ENCODE results near the gene PRRG3. TPM values are rescaled to one million over a fixed set of nuclear protein-coding genes. Genes with fewer than 3 reads are reported as not detected.
A peak's percentile ranks its signal among the peaks of the same experiment; 100 is the strongest.

PRRG3 gene
- total RNA-seq, 1 donor from 2014 or later = 0.33 TPM

DNA sequence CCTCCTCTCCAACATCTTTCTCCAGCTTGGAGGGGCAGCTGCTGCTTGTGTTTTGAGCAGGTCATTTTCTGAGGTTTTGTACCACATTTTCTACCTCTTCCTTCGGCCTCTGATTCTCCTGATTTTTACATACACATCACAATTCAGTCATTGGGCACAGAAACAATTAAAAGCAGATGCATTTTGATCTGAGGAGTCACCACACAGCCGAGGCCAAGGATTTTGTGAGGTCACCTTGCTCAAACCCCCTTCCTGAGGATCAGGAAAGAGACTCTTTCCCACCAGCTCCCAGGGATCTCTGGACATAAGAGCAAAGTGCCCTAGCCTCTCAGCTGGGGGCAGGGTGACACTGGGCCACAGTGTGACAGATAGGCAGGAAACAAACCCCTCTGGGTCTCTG lies 15.2 kb downstream of the PRRG3 start:
- no peak for DNase-seq (ENCODE audit: low read depth)
- Histone ChIP-seq H3K36me3 (ENCODE audit: control insufficient read depth, insufficient read depth, low read length) (no peaks in the 10 kb centered on the region), H3K27me3 (ENCODE audit: control insufficient read depth, insufficient read depth, low read length) (no peaks in the 10 kb centered on the region), H3K4me3 (ENCODE audit: low read depth, low read length) (no peak overlapping the region)
- TF ChIP-seq, protein P1, sequence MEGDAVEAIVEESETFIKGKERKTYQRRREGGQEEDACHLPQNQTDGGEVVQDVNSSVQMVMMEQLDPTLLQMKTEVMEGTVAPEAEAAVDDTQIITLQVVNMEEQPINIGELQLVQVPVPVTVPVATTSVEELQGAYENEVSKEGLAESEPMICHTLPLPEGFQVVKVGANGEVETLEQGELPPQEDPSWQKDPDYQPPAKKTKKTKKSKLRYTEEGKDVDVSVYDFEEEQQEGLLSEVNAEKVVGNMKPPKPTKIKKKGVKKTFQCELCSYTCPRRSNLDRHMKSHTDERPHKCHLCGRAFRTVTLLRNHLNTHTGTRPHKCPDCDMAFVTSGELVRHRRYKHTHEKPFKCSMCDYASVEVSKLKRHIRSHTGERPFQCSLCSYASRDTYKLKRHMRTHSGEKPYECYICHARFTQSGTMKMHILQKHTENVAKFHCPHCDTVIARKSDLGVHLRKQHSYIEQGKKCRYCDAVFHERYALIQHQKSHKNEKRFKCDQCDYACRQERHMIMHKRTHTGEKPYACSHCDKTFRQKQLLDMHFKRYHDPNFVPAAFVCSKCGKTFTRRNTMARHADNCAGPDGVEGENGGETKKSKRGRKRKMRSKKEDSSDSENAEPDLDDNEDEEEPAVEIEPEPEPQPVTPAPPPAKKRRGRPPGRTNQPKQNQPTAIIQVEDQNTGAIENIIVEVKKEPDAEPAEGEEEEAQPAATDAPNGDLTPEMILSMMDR (IDR thresholded peaks at IDR 0.05; ENCODE audit: insufficient read depth, low read length, poor library complexity, severe bottlenecking) = no peak

GRCh38 chrX:151711154-151711553 lies 15.9 kb downstream of the PRRG3 start:
- H3K4me3 ChIP-seq (ENCODE audit: low read depth, low read length) = no peak overlapping the region
- H3K36me3 ChIP-seq (ENCODE audit: control insufficient read depth, insufficient read depth, low read length) = no peaks in the 10 kb centered on the region
- DNase-seq (ENCODE audit: low read depth) = no peak
- no peaks in the 10 kb centered on the region for H3K27me3 ChIP-seq (ENCODE audit: control insufficient read depth, insufficient read depth, low read length)
- TF ChIP-seq, protein P1 (IDR thresholded peaks at IDR 0.05; ENCODE audit: insufficient read depth, low read length, poor library complexity, severe bottlenecking) = no peak

GRCh38 chrX:151711787-151712186 lies 16.5 kb downstream of the PRRG3 start:
- TF ChIP-seq, protein P1 (IDR thresholded peaks at IDR 0.05; ENCODE audit: insufficient read depth, low read length, poor library complexity, severe bottlenecking) = no peak
- DNase-seq (ENCODE audit: low read depth) = no peak
- Histone ChIP-seq H3K4me3 (ENCODE audit: low read depth, low read length) (no peak overlapping the region), H3K27me3 (ENCODE audit: control insufficient read depth, insufficient read depth, low read length) (no peaks in the 10 kb centered on the region), H3K36me3 (ENCODE audit: control insufficient read depth, insufficient read depth, low read length) (no peaks in the 10 kb centered on the region)

GRCh38 chrX:151712253-151712652 lies 17.0 kb downstream of the PRRG3 start:
- TF ChIP-seq, protein P1 (IDR thresholded peaks at IDR 0.05; ENCODE audit: insufficient read depth, low read length, poor library complexity, severe bottlenecking) = no peak
- DNase-seq (ENCODE audit: low read depth) = no peak
- Histone ChIP-seq H3K4me3 (ENCODE audit: low read depth, low read length) (no peak overlapping the region), H3K27me3 (ENCODE audit: control insufficient read depth, insufficient read depth, low read length) (no peaks in the 10 kb centered on the region), H3K36me3 (ENCODE audit: control insufficient read depth, insufficient read depth, low read length) (no peaks in the 10 kb centered on the region)

GRCh38 chrX:151713849-151714248 lies 18.6 kb downstream of the PRRG3 start:
- Histone ChIP-seq H3K27me3 (ENCODE audit: control insufficient read depth, insufficient read depth, low read length) (no peaks in the 10 kb centered on the region), H3K36me3 (ENCODE audit: control insufficient read depth, insufficient read depth, low read length) (no peaks in the 10 kb centered on the region), H3K4me3 (ENCODE audit: low read depth, low read length) (no peak overlapping the region)
- DNase-seq (ENCODE audit: low read depth) = no peak
- TF ChIP-seq, protein P1 (IDR thresholded peaks at IDR 0.05; ENCODE audit: insufficient read depth, low read length, poor library complexity, severe bottlenecking) = peak; percentile 50

- Histone ChIP-seq H3K4me3 (ENCODE audit: low read depth, low read length) (no peak overlapping the region), H3K27me3 (ENCODE audit: control insufficient read depth, insufficient read depth, low read length) (no peaks in the 10 kb centered on the region), H3K36me3 (ENCODE audit: control insufficient read depth, insufficient read depth, low read length) (no peaks in the 10 kb centered on the region)
- DNase-seq (ENCODE audit: low read depth) = no peak
- TF ChIP-seq, protein P1 (IDR thresholded peaks at IDR 0.05; ENCODE audit: insufficient read depth, low read length, poor library complexity, severe bottlenecking) = no peak
Observed at GRCh38 chrX:151714362-151714761, 19.1 kb downstream of the PRRG3 start.
